Measurements from ENCODE around the gene STEAP4. TPM values are rescaled to one million over a fixed set of nuclear protein-coding genes. Genes with fewer than 3 reads are reported as not detected.

The STEAP4 gene
- total RNA-seq, 1 donor from 2014 or later: not detected

DNA sequence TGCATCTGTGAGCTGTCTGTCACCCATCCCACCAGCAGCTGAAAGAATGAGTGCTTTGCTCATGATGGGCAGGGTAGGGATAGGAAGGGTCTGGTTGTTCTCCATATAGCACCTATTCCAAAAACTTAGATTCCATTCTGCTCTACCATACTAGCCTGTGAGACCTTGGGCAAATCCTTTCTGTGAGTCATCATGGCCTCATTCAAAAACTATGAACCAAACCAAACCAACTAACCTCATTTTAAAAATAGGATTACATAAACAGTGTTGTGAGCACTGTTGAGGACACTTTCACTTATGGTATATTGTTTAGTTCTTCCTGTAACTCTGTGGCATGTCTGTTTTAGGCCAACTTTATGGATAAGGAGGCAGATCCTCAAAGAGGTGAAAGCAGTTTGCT, 30.9 kb upstream of the STEAP4 start:
- Mint-ChIP-seq H3K4me3 (ENCODE audit: low read depth) (no peak overlapping the region), H3K27me3 (peaks cover 3% of the 10 kb centered on the region), H3K27ac (no peak overlapping the region), H3K9me3 (ENCODE audit: low read depth) (no peaks in the 10 kb centered on the region), H3K36me3 (ENCODE audit: insufficient read depth) (no peaks in the 10 kb centered on the region), H3K4me1 (ENCODE audit: low read depth) (peaks cover 6% of the 10 kb centered on the region)
- DNase-seq (ENCODE audit: low spot score, unreplicated experiment): no peak
- TF ChIP-seq, protein P1, sequence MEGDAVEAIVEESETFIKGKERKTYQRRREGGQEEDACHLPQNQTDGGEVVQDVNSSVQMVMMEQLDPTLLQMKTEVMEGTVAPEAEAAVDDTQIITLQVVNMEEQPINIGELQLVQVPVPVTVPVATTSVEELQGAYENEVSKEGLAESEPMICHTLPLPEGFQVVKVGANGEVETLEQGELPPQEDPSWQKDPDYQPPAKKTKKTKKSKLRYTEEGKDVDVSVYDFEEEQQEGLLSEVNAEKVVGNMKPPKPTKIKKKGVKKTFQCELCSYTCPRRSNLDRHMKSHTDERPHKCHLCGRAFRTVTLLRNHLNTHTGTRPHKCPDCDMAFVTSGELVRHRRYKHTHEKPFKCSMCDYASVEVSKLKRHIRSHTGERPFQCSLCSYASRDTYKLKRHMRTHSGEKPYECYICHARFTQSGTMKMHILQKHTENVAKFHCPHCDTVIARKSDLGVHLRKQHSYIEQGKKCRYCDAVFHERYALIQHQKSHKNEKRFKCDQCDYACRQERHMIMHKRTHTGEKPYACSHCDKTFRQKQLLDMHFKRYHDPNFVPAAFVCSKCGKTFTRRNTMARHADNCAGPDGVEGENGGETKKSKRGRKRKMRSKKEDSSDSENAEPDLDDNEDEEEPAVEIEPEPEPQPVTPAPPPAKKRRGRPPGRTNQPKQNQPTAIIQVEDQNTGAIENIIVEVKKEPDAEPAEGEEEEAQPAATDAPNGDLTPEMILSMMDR (IDR thresholded peaks at IDR 0.05; ENCODE audit: unreplicated experiment): no peak

DNA sequence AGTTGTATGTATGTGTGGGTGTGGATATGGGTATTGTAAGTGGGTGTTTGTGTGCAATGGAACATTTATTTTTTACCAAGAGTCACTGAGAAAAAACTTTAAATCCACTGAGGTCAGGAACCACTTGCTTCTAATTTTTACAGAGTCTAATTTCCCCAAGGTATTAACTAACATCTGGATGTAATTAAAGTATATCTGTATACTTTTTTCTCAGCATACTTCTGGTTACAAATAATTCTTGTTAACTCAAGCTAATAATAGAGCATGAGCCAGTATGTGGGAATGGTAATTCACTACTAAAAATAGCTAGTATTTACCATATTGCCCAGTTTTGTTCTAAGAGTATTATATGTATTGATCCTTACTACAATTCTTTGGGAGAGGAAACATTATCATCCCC, 24.6 kb upstream of the STEAP4 start:
- Mint-ChIP-seq H3K27me3 (no peaks in the 10 kb centered on the region), H3K4me3 (ENCODE audit: low read depth) (no peak overlapping the region), H3K36me3 (ENCODE audit: insufficient read depth) (no peaks in the 10 kb centered on the region), H3K4me1 (ENCODE audit: low read depth) (no peaks in the 10 kb centered on the region), H3K9me3 (ENCODE audit: low read depth) (no peaks in the 10 kb centered on the region), H3K27ac (no peak overlapping the region)
- TF ChIP-seq, protein P1 (IDR thresholded peaks at IDR 0.05; ENCODE audit: unreplicated experiment): no peak
- no peak for DNase-seq (ENCODE audit: low spot score, unreplicated experiment)

DNA sequence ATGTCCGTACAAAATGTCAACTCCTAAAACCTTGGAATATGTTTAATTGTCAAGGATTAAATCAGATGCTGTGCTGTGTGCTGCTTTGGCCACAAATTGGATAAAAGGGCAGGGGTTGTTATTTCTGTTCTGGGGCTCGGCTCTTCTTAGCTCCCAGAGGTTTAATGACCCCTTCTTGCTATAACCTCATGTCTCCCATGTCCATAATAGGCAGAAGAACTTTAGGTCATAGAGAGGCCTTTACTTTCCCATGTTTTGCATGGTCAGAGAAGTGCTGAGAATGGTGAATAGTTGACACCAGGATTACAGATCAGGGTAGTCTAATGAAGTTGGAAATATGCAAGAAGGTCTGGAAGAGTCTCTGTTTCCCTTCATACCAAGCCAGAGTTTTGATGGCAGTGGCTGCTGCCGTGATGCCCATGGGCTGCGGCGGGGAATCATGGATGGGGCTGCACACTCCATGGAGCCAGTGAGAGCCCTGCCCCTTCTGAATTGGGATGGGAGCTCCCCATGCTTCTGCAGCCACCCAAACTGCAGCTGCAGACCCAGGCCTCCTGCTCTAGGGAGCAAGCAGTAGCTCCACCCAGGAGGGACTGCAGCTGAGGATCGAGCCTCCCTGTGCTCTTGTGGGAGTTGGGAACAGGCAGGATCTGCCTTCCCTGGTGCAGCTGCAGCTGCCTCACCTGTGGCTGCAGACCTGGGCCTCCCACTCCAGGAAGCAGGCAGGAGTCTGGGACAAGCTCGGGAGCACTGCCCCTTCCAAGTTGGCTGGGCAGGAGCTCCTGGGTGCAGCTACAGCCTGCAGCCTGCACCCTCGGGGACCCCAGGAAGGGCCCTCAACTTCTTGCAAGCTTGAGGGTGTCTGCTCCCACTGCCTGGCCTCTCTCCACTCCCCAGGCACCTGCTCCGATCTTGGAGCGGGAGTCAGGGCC, 23.1 kb upstream of the STEAP4 start:
- no peak overlapping the region for H3K27ac Mint-ChIP-seq

DNA sequence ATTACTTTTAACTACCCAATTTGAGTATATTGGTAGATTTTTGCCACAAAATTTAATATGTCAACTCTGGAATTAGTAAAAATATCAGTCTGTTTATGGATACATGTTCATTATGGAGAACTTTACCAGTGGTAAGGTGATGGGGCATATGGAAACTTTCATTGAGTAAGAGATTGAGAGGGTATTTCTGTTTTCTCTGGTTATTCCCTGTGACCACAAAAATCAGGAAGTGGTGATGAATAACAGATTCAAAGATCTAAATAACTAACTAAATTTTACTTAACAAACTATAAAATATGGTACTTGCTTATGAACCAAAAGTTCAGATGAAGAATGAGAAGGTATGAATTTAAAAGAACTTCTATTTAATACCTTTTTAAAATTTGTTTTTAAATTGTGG, 22.1 kb upstream of the STEAP4 start:
- H3K27ac Mint-ChIP-seq: no peak overlapping the region
- H3K27me3 Mint-ChIP-seq: no peaks in the 10 kb centered on the region
- no peaks in the 10 kb centered on the region for H3K4me1 Mint-ChIP-seq (ENCODE audit: low read depth)
- no peak overlapping the region for H3K4me3 Mint-ChIP-seq (ENCODE audit: low read depth)
- H3K36me3 Mint-ChIP-seq (ENCODE audit: insufficient read depth): no peaks in the 10 kb centered on the region
- DNase-seq (ENCODE audit: low spot score, unreplicated experiment): no peak
- TF ChIP-seq, protein P1 (IDR thresholded peaks at IDR 0.05; ENCODE audit: unreplicated experiment): no peak
- no peaks in the 10 kb centered on the region for H3K9me3 Mint-ChIP-seq (ENCODE audit: low read depth)

More for the DNA sequence above, 23.1 kb upstream of the STEAP4 start:
- no peaks in the 10 kb centered on the region for H3K4me1 Mint-ChIP-seq (ENCODE audit: low read depth)
- DNase-seq (ENCODE audit: low spot score, unreplicated experiment): no peak
- H3K36me3 Mint-ChIP-seq (ENCODE audit: insufficient read depth): no peaks in the 10 kb centered on the region
- TF ChIP-seq, protein P1 (IDR thresholded peaks at IDR 0.05; ENCODE audit: unreplicated experiment): no peak
- no peaks in the 10 kb centered on the region for H3K27me3 Mint-ChIP-seq
- H3K4me3 Mint-ChIP-seq (ENCODE audit: low read depth): no peak overlapping the region
- no peaks in the 10 kb centered on the region for H3K9me3 Mint-ChIP-seq (ENCODE audit: low read depth)

DNA sequence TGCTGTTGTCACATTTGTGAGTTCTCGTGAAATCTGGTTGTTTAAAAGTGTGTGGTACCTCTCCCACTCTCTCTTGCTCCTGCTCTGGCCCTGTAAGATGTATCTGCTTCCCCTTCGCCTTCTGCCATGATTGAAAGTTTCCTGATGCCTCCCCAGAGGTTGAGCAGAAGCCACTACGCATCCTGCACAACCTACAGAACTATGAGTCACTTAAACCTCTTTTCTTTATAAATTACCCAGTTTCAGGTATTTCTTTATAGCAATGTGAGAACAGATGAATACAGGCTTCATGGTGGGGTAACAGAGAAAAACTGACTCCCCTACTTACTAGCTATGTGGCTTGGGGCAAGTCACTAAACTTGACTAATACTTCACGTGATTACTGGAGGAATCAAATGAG, 18.0 kb upstream of the STEAP4 start:
- peaks cover 5% of the 10 kb centered on the region for H3K4me1 Mint-ChIP-seq (ENCODE audit: low read depth)
- no peaks in the 10 kb centered on the region for H3K27me3 Mint-ChIP-seq
- H3K36me3 Mint-ChIP-seq (ENCODE audit: insufficient read depth): no peaks in the 10 kb centered on the region
- H3K27ac Mint-ChIP-seq: no peak overlapping the region
- no peaks in the 10 kb centered on the region for H3K9me3 Mint-ChIP-seq (ENCODE audit: low read depth)
- TF ChIP-seq, protein P1 (IDR thresholded peaks at IDR 0.05; ENCODE audit: unreplicated experiment): no peak
- no peak overlapping the region for H3K4me3 Mint-ChIP-seq (ENCODE audit: low read depth)
- DNase-seq (ENCODE audit: low spot score, unreplicated experiment): no peak

Measured in progenitor cell of endocrine pancreas (in vitro differentiated cells).